ENCODE data around the gene MPRIP.

Gene MPRIP

DNA sequence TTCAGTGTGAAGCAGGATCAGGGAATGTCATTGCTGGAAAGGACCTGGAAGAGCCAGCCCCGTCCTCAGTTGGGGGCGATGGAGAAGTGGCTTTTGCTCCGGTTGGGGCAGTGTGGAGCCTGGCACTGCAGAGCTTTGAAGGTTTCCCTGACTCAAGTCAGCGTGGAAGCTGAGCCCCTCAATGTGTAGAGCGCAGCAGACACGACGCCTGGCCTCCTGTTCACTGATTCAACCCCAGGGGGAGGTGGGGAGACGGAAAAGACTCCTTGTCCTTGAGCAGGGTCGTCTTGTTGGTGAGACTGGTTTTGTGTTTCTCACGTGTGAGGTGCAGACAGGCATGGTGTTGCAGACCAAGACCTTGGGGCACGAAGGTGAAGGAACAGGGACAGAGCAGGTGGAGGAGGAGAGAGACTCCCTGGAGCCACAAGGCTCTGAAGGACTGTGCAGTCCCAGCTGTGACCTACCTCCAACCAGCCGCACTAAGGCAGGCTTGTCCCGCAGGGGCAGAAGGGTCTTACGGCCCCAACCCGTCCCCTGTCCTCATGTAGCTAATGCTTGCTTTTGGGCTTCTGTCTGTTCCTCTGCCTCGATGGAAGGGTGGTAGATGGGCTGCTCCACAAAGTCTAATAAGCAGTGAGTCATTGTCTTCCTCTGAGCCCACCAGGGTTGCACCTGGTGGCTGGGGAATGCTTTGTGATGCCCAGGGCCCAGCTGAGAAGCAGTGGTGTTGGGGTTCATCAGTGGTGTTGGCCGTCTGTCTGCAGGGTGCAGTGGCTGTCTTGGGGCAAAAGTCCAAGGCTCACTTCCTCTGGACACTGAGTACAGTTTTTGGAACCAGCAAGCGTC is 47.8 kb downstream of the MPRIP start:
- no peak for DNase-seq

DNA sequence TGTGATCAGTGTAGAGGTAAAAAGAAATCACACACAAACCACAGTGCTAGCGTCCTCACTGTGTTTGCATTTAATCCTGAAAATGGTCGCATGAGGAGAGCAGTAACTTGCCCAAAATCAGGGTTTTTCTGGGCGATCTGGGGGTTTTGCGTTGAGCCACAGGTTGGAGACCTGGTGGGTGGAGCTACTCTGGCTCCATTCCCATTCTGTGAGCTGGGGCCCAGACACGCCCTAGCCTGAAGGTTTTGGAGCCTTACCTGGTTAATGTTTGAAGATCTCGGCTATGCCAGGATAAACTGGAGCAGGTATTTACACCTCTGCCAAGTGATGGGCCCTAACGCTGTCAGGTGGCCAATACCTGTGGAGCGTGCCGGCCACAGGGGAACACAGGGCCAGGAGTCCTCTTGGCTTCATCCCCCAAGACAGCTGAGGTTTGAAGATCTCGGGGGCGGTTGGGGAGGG is 48.4 kb downstream of the MPRIP start:
- DNase-seq: no peak

DNA sequence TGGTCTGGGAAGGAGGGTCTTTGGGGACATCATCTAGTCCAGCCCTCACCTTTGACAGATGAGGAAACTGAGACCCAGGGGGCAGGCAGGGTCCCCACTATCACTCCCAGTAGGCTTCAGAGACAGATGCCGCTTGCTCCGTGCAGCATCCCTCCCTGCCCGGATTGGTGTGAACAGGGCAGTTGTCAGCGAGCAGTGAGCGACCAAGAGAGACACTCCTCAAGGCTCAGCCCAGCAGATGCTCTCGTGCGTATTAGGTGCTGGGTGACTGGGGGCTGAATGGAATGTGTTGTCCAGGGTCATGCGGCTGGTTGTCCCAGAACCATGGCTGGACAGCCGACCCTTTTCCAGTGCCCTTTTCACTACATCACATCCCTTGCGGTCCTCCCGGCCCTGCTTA is 49.0 kb downstream of the MPRIP start:
- DNase-seq: no peak

DNA sequence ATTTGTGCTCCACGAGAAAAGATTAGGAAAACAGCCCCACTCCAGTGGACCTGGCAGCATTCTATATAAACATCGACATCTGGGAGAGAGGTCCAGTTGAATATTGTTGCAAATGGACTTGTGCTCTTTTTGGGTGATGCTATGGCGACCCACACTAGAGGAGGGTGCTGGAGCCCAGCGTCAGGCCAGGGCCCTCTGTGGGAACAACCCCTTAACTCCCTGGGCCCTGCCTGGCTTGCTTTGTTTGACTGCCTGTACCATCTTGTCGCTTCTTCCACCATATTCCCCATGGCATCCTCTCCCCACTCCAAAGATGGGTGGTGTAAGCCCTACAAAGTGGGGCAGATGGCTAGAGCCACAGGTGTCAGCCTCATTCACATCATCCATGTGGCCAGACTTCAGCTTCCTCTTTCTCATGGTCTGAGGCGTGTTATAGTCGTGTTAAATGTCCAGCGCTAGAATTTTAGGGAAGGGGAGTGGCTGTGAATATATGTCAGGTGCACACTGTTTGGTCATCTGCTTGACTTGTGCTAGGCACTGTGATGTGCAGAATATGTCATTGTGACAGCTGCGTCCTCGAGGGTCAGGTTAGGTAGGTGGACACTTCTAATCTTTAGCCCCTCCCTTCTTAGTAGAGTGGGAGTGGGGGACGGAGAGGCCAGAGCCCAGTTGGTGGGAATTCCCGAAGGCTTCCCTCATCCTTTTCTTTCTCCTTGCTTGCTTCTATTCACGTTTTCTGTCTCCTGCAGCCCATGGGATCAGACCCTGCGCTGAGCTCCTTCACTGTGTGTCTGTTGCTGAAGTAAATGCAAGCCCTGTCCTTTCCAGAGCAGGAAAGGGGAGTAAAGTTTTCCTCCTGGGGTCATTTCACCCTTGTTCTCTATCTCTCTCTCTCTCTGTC is 49.8 kb downstream of the MPRIP start:
- DNase-seq: no peak

- no peak for DNase-seq
Measured at GRCh38 chr17:17093764-17094163, 51.5 kb downstream of the MPRIP start.

GRCh38 chr17:17096438-17097178 is 54.4 kb downstream of the MPRIP start:
- DNase-seq: no peak

- no peak for DNase-seq
Measured at GRCh38 chr17:17097763-17098345, 55.6 kb downstream of the MPRIP start.

DNA sequence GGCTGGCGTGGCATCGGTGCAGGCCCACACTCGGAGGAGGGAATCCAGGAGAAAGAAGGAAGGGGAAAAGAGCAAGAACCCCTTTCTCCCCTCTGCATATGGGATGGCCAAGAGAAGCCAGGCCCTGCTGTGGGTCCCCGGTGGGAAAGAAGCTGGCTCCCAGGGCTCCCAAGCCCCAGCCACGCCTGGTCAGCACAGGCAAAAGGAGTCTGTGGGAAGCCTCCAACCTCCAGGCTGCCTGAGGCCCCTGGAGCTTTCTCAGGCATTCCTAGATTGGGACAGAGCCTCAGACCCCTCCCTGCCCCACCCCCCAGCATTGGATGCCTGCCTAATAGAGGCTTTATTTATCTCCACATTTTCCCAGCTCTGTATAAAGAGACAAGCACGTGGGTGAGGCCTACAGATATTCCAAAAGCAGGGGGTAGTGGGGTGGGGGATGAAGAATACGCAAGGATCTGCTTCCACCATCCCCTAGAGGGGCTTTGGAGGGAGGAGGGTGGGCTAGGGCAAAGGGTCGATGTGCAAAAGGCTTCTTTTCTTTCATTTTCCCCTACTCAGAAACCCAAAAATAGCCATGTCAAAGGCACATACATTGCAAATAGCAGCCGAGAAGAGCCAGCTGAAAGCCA is 56.4 kb downstream of the MPRIP start:
- DNase-seq: no peak

DNA sequence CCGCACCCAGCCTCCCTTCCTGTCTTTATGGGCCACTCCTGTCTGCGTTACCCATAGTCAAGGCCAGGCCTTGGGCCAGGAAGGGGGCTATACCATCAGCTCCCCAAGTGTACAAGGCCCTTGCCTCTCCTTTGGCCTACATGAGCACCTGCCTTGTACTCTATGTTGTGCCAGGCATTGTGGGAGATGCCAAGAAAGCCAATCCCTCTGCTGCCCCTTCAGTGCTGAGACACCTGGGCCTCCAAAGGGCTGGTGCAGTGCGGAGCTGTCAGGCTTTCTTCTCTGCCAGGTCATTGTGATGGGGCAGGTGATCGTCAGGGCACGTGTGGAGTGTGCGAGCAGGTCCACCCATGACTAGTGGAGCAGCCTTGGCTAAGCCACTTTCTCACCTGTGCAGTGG is 59.9 kb downstream of the MPRIP start:
- DNase-seq: no peak

DNA sequence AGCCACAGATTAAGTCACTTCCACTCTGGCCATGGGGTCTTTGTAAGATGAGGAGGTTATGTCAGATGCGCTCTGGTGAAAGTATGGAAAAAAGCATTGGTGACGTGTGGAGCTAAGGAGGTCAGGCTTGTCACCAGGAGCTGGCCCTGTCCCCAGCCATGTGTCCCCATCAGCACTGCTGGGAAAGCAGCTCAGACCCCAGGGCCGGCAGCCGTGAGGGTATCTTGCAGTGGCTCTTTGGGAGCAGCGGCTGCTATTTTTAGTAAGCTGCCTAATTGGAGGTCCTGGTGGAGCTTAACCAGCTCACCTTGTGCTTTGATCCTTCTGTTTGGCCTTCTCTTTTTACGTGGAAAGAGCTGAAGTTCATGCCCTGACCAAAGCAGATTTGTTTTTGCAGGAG is 60.9 kb downstream of the MPRIP start:
- DNase-seq: no peak

DNA sequence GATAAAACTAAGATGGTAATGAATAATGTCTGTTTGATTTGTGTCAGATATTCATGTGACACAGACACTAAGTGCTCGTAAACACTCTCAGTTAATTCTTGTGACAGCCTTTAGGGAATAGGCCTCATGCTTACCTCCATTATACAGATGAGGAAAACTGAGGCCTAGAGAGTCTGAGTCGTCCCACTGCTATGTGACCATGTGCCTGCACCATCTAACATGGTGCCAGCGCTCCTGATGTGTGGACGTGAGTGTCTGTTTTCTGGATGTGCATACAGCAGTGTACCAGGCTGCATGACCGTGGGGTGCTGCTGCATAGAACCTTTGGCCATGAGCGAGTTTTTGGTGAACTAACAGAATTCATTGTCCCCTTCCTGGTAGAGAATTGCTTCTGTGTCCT is 61.8 kb downstream of the MPRIP start:
- DNase-seq: no peak

- DNase-seq: no peak
Measured at GRCh38 chr17:17104494-17104893, 62.2 kb downstream of the MPRIP start.

GRCh38 chr17:17105976-17106375 is 63.7 kb downstream of the MPRIP start:
- DNase-seq: no peak

DNA sequence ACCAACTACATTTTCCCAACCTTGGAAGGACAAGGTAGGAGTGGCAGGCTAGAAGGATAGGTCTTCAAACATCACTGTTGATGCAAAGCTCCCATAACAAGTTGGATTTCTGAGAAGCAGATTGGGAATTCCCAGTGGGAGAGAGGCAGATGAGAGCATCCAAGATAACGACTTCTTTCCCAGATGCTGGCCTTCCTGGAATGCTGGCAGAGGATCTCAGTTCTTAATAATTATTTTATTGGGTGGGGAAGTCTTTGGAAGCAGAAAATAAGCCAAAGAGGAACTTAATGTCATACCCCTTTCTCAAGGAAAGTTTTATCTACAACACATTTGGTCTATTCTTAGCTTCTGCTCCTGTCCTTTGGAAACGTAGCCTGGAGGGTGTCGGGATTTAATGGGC is 64.5 kb downstream of the MPRIP start:
- DNase-seq: no peak

- no peak for DNase-seq
Measured at GRCh38 chr17:17107281-17107680, 65.0 kb downstream of the MPRIP start.

GRCh38 chr17:17107891-17108431 is 65.7 kb downstream of the MPRIP start:
- no peak for DNase-seq

GRCh38 chr17:17108451-17109049 is 66.3 kb downstream of the MPRIP start:
- DNase-seq: peak in 1 of 2 experiments; percentile 15

DNA sequence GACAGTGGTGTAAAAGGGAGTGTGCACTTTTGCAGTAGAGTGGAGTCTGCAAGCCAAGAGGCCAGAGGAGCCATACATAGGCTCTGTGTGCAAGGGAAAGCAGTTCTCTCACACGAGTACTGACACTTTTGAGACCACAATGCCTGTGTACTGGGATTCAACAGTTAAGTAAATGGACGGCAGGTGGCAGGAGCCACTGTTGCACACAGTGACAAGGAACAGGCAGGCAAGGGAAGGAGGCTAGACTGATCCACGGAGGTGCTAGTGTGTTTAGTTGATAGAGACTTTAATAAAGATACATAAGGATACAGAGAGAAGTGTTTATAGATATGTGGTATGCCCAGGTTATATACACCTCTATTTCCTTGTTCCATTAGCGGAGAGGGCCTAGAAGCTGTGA is 67.0 kb downstream of the MPRIP start:
- DNase-seq: no peak

GRCh38 chr17:17109907-17110306 is 67.7 kb downstream of the MPRIP start:
- DNase-seq: no peak

DNA sequence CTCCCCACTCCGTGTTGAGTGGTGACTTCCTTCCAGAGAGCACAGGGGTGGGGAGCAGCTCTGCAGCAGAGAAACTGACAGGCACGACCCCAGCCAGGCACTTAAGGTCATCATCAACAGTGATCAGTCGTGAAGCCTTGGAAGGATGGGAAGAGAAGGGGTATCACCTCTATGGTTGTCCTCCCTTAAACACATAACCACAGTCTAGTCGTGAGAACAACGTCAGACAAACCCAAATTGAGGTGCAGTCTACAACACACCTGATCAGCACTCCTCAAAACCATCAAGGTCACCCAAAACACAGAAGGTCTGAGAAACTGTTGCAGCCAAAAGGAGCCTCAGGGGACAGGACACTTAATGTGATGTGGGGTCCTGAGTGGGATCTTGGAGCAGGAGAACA is 68.3 kb downstream of the MPRIP start:
- DNase-seq: no peak
